Measurements from ENCODE around the gene PLCB4.

DNA sequence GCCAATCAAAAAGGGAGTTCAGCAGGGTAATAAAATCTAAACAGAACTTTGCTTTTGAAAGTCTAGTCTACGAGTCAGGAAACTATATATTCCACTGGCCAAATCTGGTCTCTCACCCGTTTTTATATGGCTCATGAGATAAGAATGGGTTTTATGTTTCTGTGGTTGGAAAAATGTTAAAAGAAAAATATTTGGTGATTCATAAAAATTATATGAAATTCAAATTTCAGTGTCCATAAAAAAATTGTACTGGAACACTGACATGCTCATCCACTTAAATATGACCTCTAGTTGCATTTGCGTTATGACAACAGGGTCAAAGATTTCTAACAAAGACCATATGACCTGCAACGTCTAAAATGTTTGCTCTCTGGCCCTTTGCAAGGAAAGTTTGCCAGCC is 423.2 kb downstream of the PLCB4 start:
- TF ChIP-seq CTCF (IDR thresholded peaks at IDR 0.05) (no peak), POLR2A (IDR thresholded peaks at IDR 0.05) (no peak)
